GM23248 (cell line): ENCODE data around the gene ODF2. TPM values are rescaled to one million over a fixed set of nuclear protein-coding genes. Genes with fewer than 3 reads are reported as not detected.
"Not testable (repeated sequence)": the region's sequence is repeated elsewhere in the genome, so short reads cannot be mapped to it uniquely, and the experiment has no call there.

Source experiments
- DNase-seq: peaks from one replicate; pipeline ENCODE4 v3.0.0-alpha.2; 2015
- H2AFZ ChIP-seq: fragments of 200-600 bp; sonication (generic); 2 replicates; pipeline ENCODE4 v1.6.1; 2016; ENCODE audit warnings: antibody characterized with exemption
- H3F3A ChIP-seq: fragments of 200-600 bp; sonication (generic); 2 replicates; pipeline ENCODE4 v1.6.1; 2016; ENCODE audit warnings: mild to moderate bottlenecking, antibody characterized with exemption, mixed run types; ENCODE audit not compliant: insufficient read depth
- H3K27ac ChIP-seq: fragments of 200-600 bp; sonication (generic); 2 replicates; pipeline ENCODE4 v1.5.1; 2016; ENCODE audit warnings: mild to moderate bottlenecking
- H3K27me3 ChIP-seq: fragments of 200-600 bp; sonication (generic); replicated peaks from 2 replicates; pipeline ENCODE4 v1.6.1; 2016; ENCODE audit warnings: mild to moderate bottlenecking; ENCODE audit not compliant: insufficient read depth
- H3K36me3 ChIP-seq: fragments of 200-600 bp; sonication (generic); 2 replicates; pipeline ENCODE4 v1.6.1; 2016; ENCODE audit warnings: low read depth, mild to moderate bottlenecking
- H3K4me1 ChIP-seq: fragments of 200-600 bp; sonication (generic); 2 replicates; pipeline ENCODE4 v1.6.1; 2016; ENCODE audit warnings: mild to moderate bottlenecking; ENCODE audit not compliant: insufficient read depth
- H3K4me2 ChIP-seq: fragments of 200-600 bp; sonication (generic); one replicate; pipeline ENCODE4 v1.6.1; 2016; ENCODE audit warnings: mild to moderate bottlenecking; ENCODE audit not compliant: unreplicated experiment
- H3K4me3 ChIP-seq: fragments of 200-600 bp; sonication (generic); 2 replicates; pipeline ENCODE4 v1.5.1; 2016; ENCODE audit warnings: mild to moderate bottlenecking
- H3K79me2 ChIP-seq: fragments of 200-600 bp; sonication (generic); 2 replicates; pipeline ENCODE4 v1.6.1; 2016; ENCODE audit warnings: mild to moderate bottlenecking; ENCODE audit not compliant: insufficient read depth
- H3K9ac ChIP-seq: fragments of 200-600 bp; sonication (generic); 2 replicates; pipeline ENCODE4 v1.6.1; 2016; ENCODE audit warnings: mild to moderate bottlenecking
- H3K9me2 ChIP-seq: fragments of 200-600 bp; sonication (generic); 2 replicates; pipeline ENCODE4 v1.6.1; 2016; ENCODE audit warnings: mixed run types, mild to moderate bottlenecking, moderate library complexity; ENCODE audit not compliant: insufficient read depth
- H3K9me3 ChIP-seq: fragments of 200-600 bp; sonication (generic); one replicate; pipeline ENCODE4 v1.6.1; 2017; ENCODE audit warnings: low read depth
- H4K20me1 ChIP-seq: fragments of 200-600 bp; sonication (generic); 2 replicates; pipeline ENCODE4 v1.6.0; 2016; ENCODE audit not compliant: insufficient read depth
- EZH2 ChIP-seq: fragments of 200-600 bp; sonication (generic); IDR thresholded peaks from 2 replicates; pipeline ENCODE4 v1.6.1; 2018; ENCODE audit warnings: antibody characterized with exemption, mild to moderate bottlenecking; ENCODE audit not compliant: insufficient read depth, poor library complexity, severe bottlenecking
- EZH2phosphoT487 ChIP-seq: fragments of 200-600 bp; sonication (generic); IDR thresholded peaks from 2 replicates; pipeline ENCODE4 v1.6.1; 2018; ENCODE audit warnings: antibody characterized with exemption, moderate library complexity, mild to moderate bottlenecking, low read depth; ENCODE audit not compliant: insufficient read depth
- WGBS, 2 experiments: methylation state at CpG; one replicate each; pipeline ENCODE4 v1.1.6; 2015 to 2017; ENCODE audit warnings: low lambda C conversion rate in 2 of 2, low coverage in 1 of 2; ENCODE audit errors: missing lambda C conversion rate in 2 of 2; 5-methylcytosine and 5-hydroxymethylcytosine counted together
- in situ Hi-C: fragments of 300-500 bp; cut with MboI; formaldehyde crosslinking; loops from 2 replicates; pipeline ENCODE4 v1.15.0; 2020
- polyA plus RNA-seq: library from polyadenylated mRNA; unstranded; fragments of >200 nt; fragmentation: Nextera tagmentation; extraction: Ambion mirVana; gene quantifications from 2 replicates; pipeline ENCODE4 v1.2.1, GENCODE V29; 2016
- total RNA-seq: library from RNA; depleted of rRNA; stranded (reverse); fragments of >200 nt; shearing (Covaris generic); gene quantifications from 2 replicates; pipeline ENCODE4 v1.2.3, GENCODE V29; 2014

The ODF2 gene
- total and polyA plus RNA-seq, 2 experiments from 2014 or later, result 29.5 to 34.8 TPM

- H3K36me3 ChIP-seq, result peaks cover 11% of the 10 kb centered on the region; the same call in 1 of the 2 replicates
- H3K9me2 ChIP-seq, result no peaks in the 10 kb centered on the region
- H3K4me2 ChIP-seq, result peak overlapping the region; percentile 93
- in situ Hi-C loops, result no loop called here
- H3K9ac ChIP-seq, result peak overlapping the region; percentile 96
- peaks cover 27% of the 10 kb centered on the region for H3K4me1 ChIP-seq
- peak overlapping the region; percentile 92 for H3K4me3 ChIP-seq
- no peaks in the 10 kb centered on the region for H3K9me3 ChIP-seq
- 1 to 7% methylated on average over 9 of the region's 11 CpGs for WGBS, 2 experiments
- TF ChIP-seq EZH2phosphoT487, result no peak
- TF ChIP-seq EZH2, result no peak
- H2AFZ ChIP-seq, result peak overlapping the region; percentile 72
- DNase-seq, result peak; percentile 85
- peak overlapping the region; percentile 86 for H3K27ac ChIP-seq
- peaks cover under 1% of the 10 kb centered on the region; the same call in 1 of the 2 replicates for H3K27me3 ChIP-seq
- peaks cover 20% of the 10 kb centered on the region for H3K79me2 ChIP-seq
- H3F3A ChIP-seq, result no peaks in the 10 kb centered on the region
- no peaks in the 10 kb centered on the region for H4K20me1 ChIP-seq
These were observed 34.3 kb upstream of the ODF2 start for GRCh38 chr9:128421482-128421996.

DNA sequence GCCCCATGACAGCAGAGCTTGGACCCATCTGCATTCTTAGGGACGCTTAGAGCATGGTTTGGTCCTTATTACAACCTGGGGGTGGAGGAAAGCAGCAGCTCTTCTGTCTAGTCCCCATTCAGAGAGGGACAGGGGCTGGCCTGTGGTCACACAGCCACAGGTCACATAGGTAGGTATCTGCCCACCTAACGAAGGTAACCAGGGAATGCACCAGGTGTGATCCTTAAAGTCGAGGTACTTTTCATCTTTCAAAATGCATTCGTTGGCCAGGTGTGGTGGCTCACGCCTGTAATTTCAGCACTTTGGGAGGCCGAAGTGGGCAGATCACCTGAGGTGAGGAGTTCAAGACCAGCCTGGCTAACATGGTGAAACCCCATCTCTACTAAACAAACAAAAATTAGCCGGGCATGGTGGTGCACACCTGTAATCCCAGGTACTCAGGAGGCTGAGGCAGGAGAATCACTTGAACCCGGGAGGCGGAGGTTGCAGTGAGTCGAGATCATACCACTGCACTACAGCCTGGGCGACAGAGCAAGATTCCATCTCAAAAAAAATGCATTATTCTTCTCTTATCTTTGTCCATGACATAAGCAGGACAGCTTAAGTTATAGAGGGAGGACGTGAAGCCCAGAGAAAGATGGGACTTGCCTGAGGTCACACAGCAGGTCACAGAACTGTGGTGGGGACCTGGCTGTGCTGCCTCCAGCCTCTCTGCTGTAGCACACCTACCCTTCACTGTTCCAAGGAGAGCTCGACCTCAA is 33.6 kb upstream of the ODF2 start:
- Histone ChIP-seq H3K4me2 (peak overlapping the region; percentile 93), H3K27ac (peak overlapping the region; percentile 86), H3K79me2 (peaks cover 20% of the 10 kb centered on the region), H3K4me3 (peak overlapping the region; percentile 92), H3K9ac (peak overlapping the region; percentile 96), H3K36me3 (peaks cover 11% of the 10 kb centered on the region; the same call in 1 of the 2 replicates), H2AFZ (peak overlapping the region; percentile 72), H3K4me1 (peaks cover 27% of the 10 kb centered on the region)
- H3K27me3 ChIP-seq, in situ Hi-C loops, H3K9me2 ChIP-seq, DNase-seq, H4K20me1 ChIP-seq, H3F3A ChIP-seq, H3K9me3 ChIP-seq: not testable (repeated sequence)
- 87 to 88% methylated on average over 13 of the region's 13 CpGs for WGBS, 2 experiments

DNA sequence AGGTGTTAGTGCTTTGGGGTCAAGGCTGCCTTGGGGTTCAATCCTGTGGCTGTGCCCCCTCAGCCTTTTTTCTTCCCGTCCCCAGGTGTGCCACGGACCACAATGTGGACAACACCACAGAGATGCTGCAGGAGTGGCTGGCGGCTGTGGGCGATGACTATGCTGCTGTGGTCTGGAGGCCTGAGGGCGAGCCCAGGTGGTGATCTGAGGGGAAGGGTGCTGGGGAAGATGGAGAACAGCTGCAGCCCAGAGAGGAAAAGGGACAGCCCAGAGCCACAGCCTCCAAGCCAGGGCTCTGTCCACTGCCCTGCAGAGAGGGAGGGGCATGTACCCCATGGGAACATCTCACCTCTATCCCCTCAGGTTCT is 33.0 kb upstream of the ODF2 start:
- in situ Hi-C loops, result no loop called here
- DNase-seq, result no peak

DNA sequence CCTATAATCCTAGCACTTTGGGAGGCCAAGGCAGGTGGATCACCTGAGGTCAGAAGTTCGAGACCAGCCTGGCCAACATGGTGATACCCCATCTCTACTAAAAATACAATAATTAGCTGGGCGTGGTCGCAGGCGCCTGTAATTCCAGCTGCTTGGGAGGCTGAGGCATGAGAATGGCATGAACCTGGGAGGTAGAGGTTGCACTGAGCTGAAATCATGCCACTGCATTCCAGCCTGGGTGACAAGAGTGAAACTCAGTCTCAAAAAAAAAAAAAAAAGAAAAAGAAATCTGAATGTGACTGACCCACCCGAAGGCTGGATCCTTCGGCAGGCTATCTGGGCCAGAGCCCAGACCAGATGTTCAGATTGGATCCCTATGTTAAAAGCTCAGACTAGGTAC is 32.5 kb upstream of the ODF2 start:
- H3K9me2 ChIP-seq, H4K20me1 ChIP-seq, DNase-seq, H3F3A ChIP-seq, in situ Hi-C loops, H3K27me3 ChIP-seq, H3K9me3 ChIP-seq, H3K27ac ChIP-seq, H3K4me3 ChIP-seq, H2AFZ ChIP-seq: not testable (repeated sequence)
- peak overlapping the region; percentile 18; the same call in 1 of the 2 replicates for H3K9ac ChIP-seq
- peaks cover 16% of the 10 kb centered on the region; the same call in 1 of the 2 replicates for H3K36me3 ChIP-seq
- H3K79me2 ChIP-seq, result peaks cover 20% of the 10 kb centered on the region
- H3K4me2 ChIP-seq, result peak overlapping the region; percentile 44
- peaks cover 27% of the 10 kb centered on the region for H3K4me1 ChIP-seq
- WGBS, 2 experiments, result 48 to 58% methylated on average over 6 of the region's 6 CpGs

More for the DNA sequence above, 33.0 kb upstream of the ODF2 start:
- TF ChIP-seq EZH2 (no peak), EZH2phosphoT487 (no peak)
- WGBS, 2 experiments, result 98 to 99% methylated on average over 5 of the region's 5 CpGs
- Histone ChIP-seq H3K27me3 (no peaks in the 10 kb centered on the region), H3F3A (no peaks in the 10 kb centered on the region), H3K4me3 (no peak overlapping the region), H3K9me3 (no peaks in the 10 kb centered on the region), H3K36me3 (peaks cover 13% of the 10 kb centered on the region; the same call in 1 of the 2 replicates), H3K4me1 (peaks cover 27% of the 10 kb centered on the region), H3K9me2 (no peaks in the 10 kb centered on the region), H3K4me2 (peak overlapping the region; percentile 44), H2AFZ (no peak overlapping the region), H3K9ac (peak overlapping the region; percentile 96; the same call in 1 of the 2 replicates), H3K79me2 (peaks cover 20% of the 10 kb centered on the region), H3K27ac (no peak overlapping the region), H4K20me1 (no peaks in the 10 kb centered on the region)
